ENCODE data around the gene CDH4. TPM values are rescaled to one million over a fixed set of nuclear protein-coding genes. Genes with fewer than 3 reads are reported as not detected.

Gene CDH4
- total RNA-seq, 4 donors from 2014 or later, result 0.13 to 0.38 (median 0.21) TPM; not detected in 1

DNA sequence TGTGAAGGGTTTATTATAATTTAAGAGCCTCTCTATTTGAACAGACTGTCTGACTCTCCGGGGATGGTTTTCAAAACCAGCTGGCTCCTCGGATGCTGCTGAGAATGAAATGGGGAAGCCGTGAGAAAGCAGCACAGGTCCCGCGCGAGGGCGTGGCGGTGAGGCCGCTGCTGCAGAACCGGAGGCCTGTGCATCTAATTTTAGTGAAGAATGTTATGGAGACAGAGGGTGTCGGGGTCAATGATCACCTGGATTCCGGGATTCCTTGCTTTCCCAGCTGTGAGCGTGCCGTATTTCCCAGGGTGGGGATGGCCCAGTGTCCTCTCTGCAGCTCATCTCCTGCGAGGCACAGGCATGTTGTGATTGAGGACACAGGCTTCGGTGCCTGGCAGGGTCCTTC, 348.0 kb downstream of the CDH4 start:
- Histone ChIP-seq H3K9me3 (peaks cover 0 to 14% (median 6%) of the 10 kb centered on the region in 3 donors), H3K4me3 (no peak overlapping the region), H3K27me3 (peaks cover 0 to 8% (median 0%) of the 10 kb centered on the region in 4 donors), H3K4me1 (no peaks in the 10 kb centered on the region), H3K27ac (no peak overlapping the region), H3K36me3 (no peaks in the 10 kb centered on the region)
- TF ChIP-seq POLR2A (IDR thresholded peaks at IDR 0.05), result no peak
- TF ChIP-seq CTCF (IDR thresholded peaks at IDR 0.05), result no peak
- DNase-seq, result no peak
- WGBS, 2 donors, result 73 to 87% methylated on average over 11 to 16 of the region's 16 CpGs
- intact Hi-C loops (cut with DNase I), result no loop called here

- Histone ChIP-seq H3K4me1 (no peaks in the 10 kb centered on the region), H3K4me3 (no peak overlapping the region), H3K36me3 (no peaks in the 10 kb centered on the region), H3K9me3 (peaks cover 0 to 6% (median 5%) of the 10 kb centered on the region in 3 donors), H3K27ac (no peak overlapping the region), H3K27me3 (peaks cover 0 to 8% (median 0%) of the 10 kb centered on the region in 4 donors)
- TF ChIP-seq POLR2A (IDR thresholded peaks at IDR 0.05), result no peak
- TF ChIP-seq CTCF (IDR thresholded peaks at IDR 0.05), result no peak
- intact Hi-C loops (cut with DNase I), result no loop called here
- DNase-seq, result no peak
- 91 to 100% methylated on average over 6 to 12 of the region's 12 CpGs for WGBS, 2 donors
Observed at GRCh38 chr20:61601361-61601760, 349.3 kb downstream of the CDH4 start.

GRCh38 chr20:61601853-61602252, 349.8 kb downstream of the CDH4 start:
- H3K36me3 ChIP-seq, result no peaks in the 10 kb centered on the region
- no peak overlapping the region for H3K27ac ChIP-seq
- no peak for DNase-seq
- intact Hi-C loops (cut with DNase I), result no loop called here
- TF ChIP-seq CTCF (IDR thresholded peaks at IDR 0.05) (no peak), POLR2A (IDR thresholded peaks at IDR 0.05) (no peak)
- peaks cover 0 to under 1% (median under 1%) of the 10 kb centered on the region in 3 donors for H3K9me3 ChIP-seq
- WGBS, 2 donors, result 66 to 80% methylated on average over 5 of the region's 14 CpGs
- no peaks in the 10 kb centered on the region for H3K4me1 ChIP-seq
- H3K27me3 ChIP-seq, result peaks cover 0 to 8% (median 0%) of the 10 kb centered on the region in 4 donors
- H3K4me3 ChIP-seq, result no peak overlapping the region

GRCh38 chr20:61603715-61604114, 351.7 kb downstream of the CDH4 start:
- DNase-seq, result no peak
- no peak for TF ChIP-seq CTCF (IDR thresholded peaks at IDR 0.05)
- no peak for TF ChIP-seq POLR2A (IDR thresholded peaks at IDR 0.05)
- no peaks in the 10 kb centered on the region for H3K4me1 ChIP-seq
- no peak overlapping the region for H3K27ac ChIP-seq
- H3K4me3 ChIP-seq, result no peak overlapping the region
- intact Hi-C loops (cut with DNase I), result no loop called here
- WGBS, 2 donors, result 76 to 84% methylated on average over 5 of the region's 5 CpGs
- H3K27me3 ChIP-seq, result no peaks in the 10 kb centered on the region
- H3K9me3 ChIP-seq, result no peaks in the 10 kb centered on the region
- H3K36me3 ChIP-seq, result no peaks in the 10 kb centered on the region

DNA sequence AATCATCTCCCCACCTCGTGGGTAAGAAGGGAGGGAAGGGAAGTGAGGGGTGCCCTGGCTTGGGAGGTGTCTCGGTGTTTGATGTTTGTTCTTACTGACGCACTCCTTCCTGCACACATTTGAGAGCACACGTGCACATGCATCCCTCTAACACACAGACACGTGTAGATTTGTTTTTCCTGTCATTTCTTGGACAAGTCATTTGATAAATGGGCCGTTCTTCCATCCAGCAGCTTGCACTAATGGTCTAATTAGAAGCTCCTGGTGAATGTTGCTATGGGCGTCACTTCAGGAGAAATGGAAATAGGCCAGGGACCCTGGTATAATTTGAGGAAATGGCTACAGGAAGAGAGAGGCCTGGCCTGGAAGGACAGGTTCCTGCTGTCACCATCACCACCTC, 352.5 kb downstream of the CDH4 start:
- Histone ChIP-seq H3K27me3 (no peaks in the 10 kb centered on the region), H3K36me3 (no peaks in the 10 kb centered on the region), H3K27ac (no peak overlapping the region), H3K9me3 (no peaks in the 10 kb centered on the region), H3K4me1 (no peaks in the 10 kb centered on the region), H3K4me3 (no peak overlapping the region)
- intact Hi-C loops (cut with DNase I), result no loop called here
- 46 to 64% methylated on average over 6 to 7 of the region's 7 CpGs for WGBS, 2 donors
- no peak for DNase-seq
- TF ChIP-seq POLR2A (IDR thresholded peaks at IDR 0.05) (no peak), CTCF (IDR thresholded peaks at IDR 0.05) (no peak)
